GM10847 (cell line): Measurements from ENCODE around the gene GPBP1L1.

ENCODE experiments used
- POLR2A ChIP-seq: IDR thresholded peaks from 2 replicates; pipeline ENCODE4 v1.6.1; 2011; ENCODE audit not compliant: insufficient read length; ENCODE audit errors: extremely low read depth

GPBP1L1 gene

GRCh38 chr1:45686288-45687013 lies at the start of gene GPBP1L1:
GPBP1L1 (minus strand) TSS chr1:45686533; CDS start chr1:45659087, 27,446 bp downstream.
- peak; percentile 65 for TF ChIP-seq POLR2A

DNA sequence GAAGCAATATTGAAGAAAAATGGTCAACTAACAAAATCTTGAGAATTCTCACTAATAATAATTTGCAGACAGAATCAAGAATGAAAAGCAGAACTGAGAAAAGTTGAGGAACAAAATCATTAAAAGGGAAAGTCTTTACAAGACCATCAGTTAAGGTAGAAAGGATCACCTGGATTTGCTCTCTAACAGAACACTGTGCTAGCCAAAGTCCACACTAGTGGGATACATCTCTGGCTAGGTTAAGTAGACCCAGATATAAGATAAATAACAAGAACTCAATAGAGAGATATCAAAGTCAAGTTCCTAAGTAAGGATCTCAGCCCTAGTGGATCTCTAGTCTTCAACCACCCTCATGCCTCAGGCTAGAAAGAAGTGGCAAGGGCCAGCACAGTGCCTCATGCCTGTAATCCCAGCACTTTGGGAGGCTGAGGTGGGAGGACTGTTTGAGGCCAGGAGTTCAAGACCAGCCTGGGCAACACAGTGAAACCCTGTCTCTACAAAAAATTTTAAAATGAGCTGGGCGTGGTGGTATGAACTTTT lies 44.5 kb upstream of the GPBP1L1 start:
- TF ChIP-seq POLR2A: no peak

DNA sequence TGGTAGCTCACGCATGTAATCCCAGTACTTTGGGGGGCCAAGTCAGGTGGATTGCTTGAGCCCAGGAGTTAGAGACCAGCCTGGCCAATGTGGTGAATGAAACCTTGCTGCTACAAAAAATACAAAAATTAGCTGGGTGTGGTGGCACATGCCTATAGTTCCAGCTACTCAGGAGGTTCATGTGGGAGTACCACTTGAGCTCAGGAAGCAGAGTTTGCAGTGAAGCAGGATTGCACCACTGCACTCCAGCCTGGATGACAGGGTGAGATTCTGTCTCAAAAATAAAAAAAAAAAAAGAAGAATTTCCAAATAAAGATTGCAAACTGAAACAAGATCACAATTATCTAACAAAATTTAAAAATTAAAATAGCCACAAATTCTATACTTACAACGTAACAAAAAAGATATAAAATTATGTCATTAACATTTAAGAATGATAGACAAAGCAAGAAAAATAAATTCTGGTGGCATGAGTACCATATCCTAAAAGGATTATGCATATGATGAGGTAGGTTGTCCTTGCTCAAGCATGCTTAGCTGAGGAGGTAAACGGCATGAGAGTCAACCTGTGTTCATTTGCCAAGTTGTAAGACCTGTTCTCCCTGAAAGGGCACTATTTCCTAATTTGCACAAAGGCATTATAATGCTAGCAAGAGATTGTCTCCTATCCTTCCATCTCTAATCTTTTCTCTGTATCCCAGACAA lies 43.9 kb upstream of the GPBP1L1 start:
- no peak for TF ChIP-seq POLR2A

- no peak for TF ChIP-seq POLR2A
Measured at GRCh38 chr1:45723248-45723930, 37.1 kb upstream of the GPBP1L1 start.

- TF ChIP-seq POLR2A: no peak
Measured at GRCh38 chr1:45722809-45723208, 36.5 kb upstream of the GPBP1L1 start.

- no peak for TF ChIP-seq POLR2A
Measured at GRCh38 chr1:45721207-45721606, 34.9 kb upstream of the GPBP1L1 start.

DNA sequence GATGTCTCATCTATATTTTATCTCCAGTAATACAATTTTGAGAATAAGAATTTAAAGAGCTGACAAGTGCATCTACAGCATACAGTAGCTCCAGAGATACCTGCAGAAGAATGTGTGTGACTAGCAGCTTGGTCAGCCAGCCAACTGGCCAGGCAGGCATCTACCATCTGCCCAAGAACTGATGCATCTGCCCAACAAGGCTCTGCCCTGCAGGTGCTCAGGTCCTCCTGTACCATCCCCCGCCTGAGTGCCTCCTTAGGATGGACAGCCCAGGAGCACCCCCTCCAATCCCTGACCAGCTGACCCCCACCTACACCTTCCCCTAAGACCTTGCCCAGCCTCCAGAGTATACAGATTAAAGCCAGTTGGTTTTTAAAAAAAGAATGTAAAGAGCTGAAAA lies 32.0 kb upstream of the GPBP1L1 start:
- no peak for TF ChIP-seq POLR2A

GRCh38 chr1:45716700-45717099 lies 30.4 kb upstream of the GPBP1L1 start:
- TF ChIP-seq POLR2A: no peak

DNA sequence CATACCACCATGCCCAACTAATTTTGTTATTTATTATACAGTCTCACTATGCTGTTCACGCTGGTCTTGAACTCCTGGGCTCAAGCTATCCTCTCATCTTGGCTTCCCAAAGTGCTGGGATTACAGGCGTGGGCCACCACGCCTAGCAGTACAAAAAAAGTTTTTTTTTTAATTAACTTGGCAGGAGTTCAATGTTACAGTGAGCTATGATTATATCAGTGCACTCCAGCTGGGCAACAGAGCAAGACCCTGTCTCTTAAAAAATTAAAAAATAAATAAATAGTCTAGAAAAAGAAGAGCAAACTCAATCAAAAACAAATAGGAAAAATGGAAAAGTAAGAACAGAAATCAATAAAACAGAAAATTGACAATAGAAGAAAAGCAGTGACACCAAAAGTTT lies 27.4 kb upstream of the GPBP1L1 start:
- TF ChIP-seq POLR2A: no peak

DNA sequence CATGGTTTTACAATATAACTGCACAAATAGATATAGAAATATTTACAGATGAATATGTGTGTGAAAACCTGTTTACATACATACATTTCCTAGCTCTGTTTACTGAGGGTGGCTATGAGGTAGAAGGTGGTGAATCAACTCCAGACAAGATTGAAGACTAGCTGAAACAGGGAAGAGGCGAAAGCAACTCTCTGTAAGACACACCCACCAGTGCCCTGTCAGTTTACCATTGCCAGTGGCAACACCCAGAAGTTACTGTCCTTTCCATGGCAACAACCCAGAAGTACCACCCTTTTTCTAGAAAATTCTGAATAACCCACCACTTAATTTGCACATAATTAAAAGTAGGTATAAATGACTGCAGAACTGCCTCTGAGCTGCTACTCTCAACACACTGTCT lies 18.3 kb upstream of the GPBP1L1 start:
- TF ChIP-seq POLR2A: no peak

DNA sequence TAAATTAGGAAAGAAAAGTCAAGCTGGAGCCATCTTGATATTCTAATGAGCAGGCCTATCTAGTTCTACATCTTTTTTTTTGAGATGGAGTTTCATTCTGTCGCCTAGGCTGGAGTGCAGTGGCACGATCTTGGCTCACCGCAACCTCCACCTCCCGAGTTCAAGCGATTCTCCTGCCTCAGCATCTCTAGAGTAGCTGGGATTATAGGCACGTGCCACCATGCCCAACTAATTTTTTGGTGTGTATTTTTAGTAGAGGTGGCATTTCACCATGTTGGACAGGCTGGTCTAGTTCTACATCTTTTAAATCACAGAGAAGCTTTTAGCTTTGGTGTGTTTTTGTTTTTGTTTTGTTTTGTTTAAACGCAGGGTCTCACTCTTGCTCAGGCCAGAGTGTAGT lies 8.5 kb upstream of the GPBP1L1 start:
- no peak for TF ChIP-seq POLR2A

DNA sequence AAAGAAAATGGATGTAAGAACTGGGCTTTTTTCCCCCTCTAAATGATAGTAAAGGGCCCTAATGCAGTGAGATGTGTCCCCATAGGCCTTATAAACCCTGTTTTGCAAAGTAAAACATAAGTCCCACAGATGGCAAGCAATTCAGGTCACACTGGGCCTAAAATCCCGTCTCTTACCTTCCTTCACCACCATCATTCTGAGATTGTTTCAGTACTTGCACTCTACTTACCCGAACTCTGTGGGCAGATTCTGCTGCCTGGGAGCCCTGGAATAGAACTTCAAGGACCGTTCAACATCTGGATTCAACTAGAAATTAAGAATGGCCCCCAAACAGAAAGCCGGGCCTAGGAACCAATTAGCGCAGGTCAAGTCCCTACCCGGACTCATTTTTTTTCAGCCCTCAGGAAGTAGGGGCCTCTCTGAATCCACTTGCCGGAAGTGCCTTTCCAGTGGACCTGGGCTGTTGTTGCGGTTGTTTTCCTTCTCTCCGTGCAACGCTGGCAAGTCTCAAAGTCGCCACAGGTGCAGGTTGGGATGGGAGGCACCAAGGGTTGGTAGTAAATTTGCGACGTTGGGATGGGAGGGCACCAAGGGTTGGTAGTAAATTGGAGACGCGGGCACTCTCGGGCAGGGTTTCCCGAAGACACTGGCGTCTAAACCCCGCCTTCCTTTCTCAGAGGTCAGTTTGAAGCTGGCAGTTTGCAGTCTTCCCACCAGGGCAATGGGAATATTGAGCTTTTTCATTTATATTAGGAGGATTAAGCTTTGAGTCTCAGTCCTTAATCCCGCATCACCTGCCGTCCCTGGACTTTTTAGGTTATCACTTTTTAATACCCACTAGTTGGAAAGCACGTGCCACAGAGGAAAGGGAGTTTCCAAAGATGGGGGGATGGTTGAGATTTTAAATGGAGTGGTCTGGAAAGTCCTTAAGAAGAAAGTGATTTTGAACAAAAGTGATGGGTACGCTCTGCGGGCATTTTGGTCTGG lies 1.7 kb upstream of the GPBP1L1 start, which contains the start of gene TMEM69:
Gene TMEM69, plus strand, starts transcription at position 428 of the 987 bp plus-strand sequence. CDS start 2,888 bp downstream, outside the sequence.
- peak; percentile 39 for TF ChIP-seq POLR2A

DNA sequence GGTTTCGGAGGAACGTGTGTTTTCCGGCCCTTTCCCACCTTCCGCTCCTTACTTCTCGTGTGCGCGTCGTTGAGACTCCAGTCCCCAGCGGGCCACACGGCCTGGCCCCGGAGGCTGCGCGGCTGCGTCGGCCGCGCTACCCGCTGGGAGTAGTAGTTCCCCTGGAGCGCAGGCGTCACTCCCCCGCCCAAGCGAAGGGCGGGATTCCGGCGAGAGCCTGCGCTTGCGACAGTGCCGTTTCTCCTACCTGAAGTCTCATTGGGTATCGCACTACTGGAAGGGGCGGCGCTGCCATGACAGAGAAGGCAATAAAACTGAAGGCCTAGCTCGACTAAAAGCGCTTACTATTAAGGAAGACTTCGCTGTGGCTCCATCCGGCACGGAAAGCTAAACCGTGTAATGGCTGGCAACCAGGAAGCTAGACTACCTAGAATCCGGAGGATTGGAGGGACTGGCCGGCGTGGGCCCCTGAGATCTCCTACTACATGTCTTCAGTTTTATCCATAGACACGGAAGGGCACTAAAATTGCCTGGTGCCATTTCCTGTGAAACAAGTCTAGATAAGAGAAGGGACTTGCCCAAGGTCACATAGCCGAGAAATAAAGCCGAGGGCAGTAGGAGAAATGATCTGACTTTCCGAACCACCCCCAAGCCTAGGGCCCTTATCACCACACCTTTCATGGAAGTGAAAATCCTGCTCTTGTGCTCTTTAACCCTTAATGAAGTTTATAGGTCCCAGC lies 851 bp upstream of the GPBP1L1 start:
- TF ChIP-seq POLR2A: peak; percentile 83

DNA sequence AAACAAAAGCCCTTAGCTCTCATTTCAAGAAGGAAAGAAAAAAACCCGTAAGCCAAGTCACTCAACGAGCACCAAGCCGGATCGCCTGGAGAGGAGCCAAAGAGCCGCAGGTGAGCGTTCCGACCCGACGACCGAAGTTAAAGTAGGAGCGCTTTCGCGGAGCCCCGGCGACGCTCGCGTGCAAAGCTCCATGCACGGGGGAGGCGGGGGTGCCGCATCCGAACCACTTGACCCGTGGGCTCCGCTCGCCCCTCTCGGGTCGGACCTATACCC lies 382 bp downstream of the GPBP1L1 start:
- TF ChIP-seq POLR2A: no peak
